Sciatic nerve (tissue), 2 donors: Measurements from ENCODE around the gene LGR4. TPM values are rescaled to one million over a fixed set of nuclear protein-coding genes. Genes with fewer than 3 reads are reported as not detected.
A peak's percentile ranks its signal among the peaks of the same experiment; 100 is the strongest.

Source experiments
- ATAC-seq: fragments of 200-7000 bp; cut with Tn5 transposase; one replicate; pipeline ENCODE4 v1.9.1; 2020; ENCODE audit warnings: mild to moderate bottlenecking, moderate library complexity
- DNase-seq: peaks from one replicate; pipeline ENCODE4 v3.0.0-alpha.2; 2020; ENCODE audit warnings: low spot score
- intact Hi-C: fragments of 100-400 bp; cut with DNase I; formaldehyde crosslinking; loops from one replicate; pipeline ENCODE4 v1.14.2; 2022
- total RNA-seq: library from RNA; stranded (reverse); fragmentation: NEBNext Ultra II Directional; extraction: Animal tissue kit (Norgen Biotek cat#: 25700); gene quantifications from one replicate; pipeline ENCODE4 v1.2.1, GENCODE V29; 2021
- donor health status: DM: no; HTN: no; CAD: no.
- donor health status: DM: no; HTN: no; CAD: no.

Gene LGR4
- total RNA-seq, 1 donor from 2014 or later: 16.8 TPM

GRCh38 chr11:27495710-27496300, 23.2 kb upstream of the LGR4 start:
- DNase-seq: no peak
- no peak for ATAC-seq
- intact Hi-C loops: no loop called here

- intact Hi-C loops: loop anchor here (5.0 kb wide), 1 partner anchor 302 kb away; no protein-coding TSS in a partner anchor
- no peak for DNase-seq
- no peak for ATAC-seq
Observed at GRCh38 chr11:27489092-27489491, 16.5 kb upstream of the LGR4 start.

- ATAC-seq (no peak), DNase-seq (no peak)
- intact Hi-C loops: loop anchor here (5.0 kb wide), 1 partner anchor 300 kb away; no protein-coding TSS in a partner anchor
Observed at GRCh38 chr11:27487706-27488105, 15.1 kb upstream of the LGR4 start.

GRCh38 chr11:27485930-27486773, 13.6 kb upstream of the LGR4 start:
- intact Hi-C loops: loop anchor here (5.0 kb wide), 1 partner anchor 299 kb away; no protein-coding TSS in a partner anchor
- ATAC-seq (peak; percentile 65), DNase-seq (no peak)

GRCh38 chr11:27482793-27483192, 10.2 kb upstream of the LGR4 start:
- DNase-seq: no peak
- no peak for ATAC-seq
- intact Hi-C loops: no loop called here

- ATAC-seq: no peak
- DNase-seq: no peak
- intact Hi-C loops: no loop called here
Observed at GRCh38 chr11:27481992-27482391, 9.4 kb upstream of the LGR4 start.

- intact Hi-C loops: no loop called here
- ATAC-seq: no peak
- DNase-seq: no peak
Observed at GRCh38 chr11:27477831-27478230, 5.2 kb upstream of the LGR4 start.

GRCh38 chr11:27477243-27477642, 4.7 kb upstream of the LGR4 start:
- DNase-seq: no peak
- ATAC-seq: no peak
- intact Hi-C loops: no loop called here

- no peak for DNase-seq
- ATAC-seq: no peak
- intact Hi-C loops: no loop called here
Observed at GRCh38 chr11:27475622-27476021, 3.0 kb upstream of the LGR4 start.

- intact Hi-C loops: no loop called here
- ATAC-seq (peak; percentile 51), DNase-seq (no peak)
Observed at GRCh38 chr11:27473017-27473406, 422 bp upstream of the LGR4 start.

GRCh38 chr11:27471589-27472397, 797 bp downstream of the LGR4 start:
- DNase-seq: peak; percentile 64
- peak; percentile 27 for ATAC-seq
- intact Hi-C loops: no loop called here

GRCh38 chr11:27470826-27471588, 1.6 kb downstream of the LGR4 start:
- ATAC-seq (peak; percentile 4), DNase-seq (no peak)
- intact Hi-C loops: no loop called here

GRCh38 chr11:27470166-27470565, 2.4 kb downstream of the LGR4 start:
- intact Hi-C loops: no loop called here
- DNase-seq: no peak
- no peak for ATAC-seq

GRCh38 chr11:27468995-27469695, 3.4 kb downstream of the LGR4 start:
- DNase-seq (no peak), ATAC-seq (no peak)
- intact Hi-C loops: no loop called here

GRCh38 chr11:27468209-27468994, 4.2 kb downstream of the LGR4 start:
- no peak for ATAC-seq
- intact Hi-C loops: no loop called here
- no peak for DNase-seq

GRCh38 chr11:27467181-27467913, 5.2 kb downstream of the LGR4 start:
- DNase-seq: no peak
- intact Hi-C loops: no loop called here
- ATAC-seq: no peak

- no peak for ATAC-seq
- intact Hi-C loops: no loop called here
- DNase-seq: no peak
Observed at GRCh38 chr11:27466363-27466762, 6.2 kb downstream of the LGR4 start.
